Peyer's patch (tissue), 4 donors: ENCODE measurements around the gene XKRX.
A peak's percentile ranks its signal among the peaks of the same experiment; 100 is the strongest.

ENCODE experiments used
- CTCF ChIP-seq, 6 experiments: fragments of 450-650 bp in 4 of 6; fragments of 200-600 bp in 2 of 6; sonication (generic) in 1 of 6; IDR thresholded peaks; one replicate each; pipeline ENCODE4 v1.5.1; 2017 to 2019; ENCODE audit warnings: antibody characterized with exemption in 6 of 6, mild to moderate bottlenecking in 3 of 6, moderate library complexity in 1 of 6
- POLR2A ChIP-seq, 2 donors: fragments of 450-650 bp; IDR thresholded peaks; one replicate each; pipeline ENCODE4 v1.5.1; 2017; ENCODE audit warnings: antibody characterized with exemption in 2 of 2, mild to moderate bottlenecking in 2 of 2, moderate library complexity in 2 of 2

GRCh38 chrX:100895365-100896075 is 33.2 kb downstream of the XKRX start:
- TF ChIP-seq CTCF (IDR thresholded peaks at IDR 0.05) (peak in 4 of 6 experiments; percentile 45 to 47 (median 46)), POLR2A (IDR thresholded peaks at IDR 0.05) (no peak)
